Adrenal gland (tissue), 5 donors: Measurements from ENCODE around the gene SEPTIN10.

Source experiments
- CTCF ChIP-seq, 6 experiments: fragments of 450-650 bp in 4 of 6; fragments of 200-600 bp in 2 of 6; sonication (generic) in 1 of 6; IDR thresholded peaks; 1 replicate in 5 of 6; 2 replicates in 1 of 6; pipeline versions ENCODE4 v1.5.1 to v1.8.0; 2016 to 2021; ENCODE audit warnings: antibody characterized with exemption in 6 of 6, mild to moderate bottlenecking in 2 of 6, moderate library complexity in 1 of 6
- POLR2A ChIP-seq, 2 donors: fragments of 450-650 bp; IDR thresholded peaks; one replicate each; pipeline ENCODE4 v1.6.1; 2017; ENCODE audit warnings: antibody characterized with exemption in 2 of 2, mild to moderate bottlenecking in 2 of 2, moderate library complexity in 1 of 2
- donor health status: DM: no; HTN: no; CAD: no.

GRCh38 chr2:109497463-109497862 is 116.3 kb downstream of the SEPTIN10 start:
- TF ChIP-seq CTCF (IDR thresholded peaks at IDR 0.05) (no peak), POLR2A (IDR thresholded peaks at IDR 0.05) (no peak)
